ENCODE data around the gene DNAH2.

- TF ChIP-seq POLR2A (IDR thresholded peaks at IDR 0.05) (no peak), CTCF (IDR thresholded peaks at IDR 0.05) (no peak)
Measured at GRCh38 chr17:7846063-7846735, 128.7 kb downstream of the DNAH2 start.
